CD4-positive, alpha-beta memory T cell (primary cell): ENCODE data around the gene FBXO31. TPM values are rescaled to one million over a fixed set of nuclear protein-coding genes. Genes with fewer than 3 reads are reported as not detected.

ENCODE experiments used
- CTCF ChIA-PET: fragments of 350-600 bp; sonication (Branson Sonifier 250); formaldehyde crosslinking; loops from one replicate; lab custom pipeline; 2021; ENCODE audit warnings: inconsistent platforms; ENCODE audit not compliant: partially characterized antibody; lab: Charles Lee
- POLR2A ChIA-PET: fragments of 350-600 bp; sonication (Branson Sonifier 250); formaldehyde crosslinking; loops from one replicate; lab custom pipeline; 2021; ENCODE audit not compliant: partially characterized antibody; lab: Charles Lee
- DNase-seq, 5 donors: peaks; one replicate each; pipeline versions ENCODE4 v3.0.0 to v3.0.0-alpha.2; 2020 to 2022; ENCODE audit warnings: mixed read lengths in 1 of 5
- H3K27ac ChIP-seq: one replicate; pipeline ENCODE4 v1.7.0; 2013; ENCODE audit warnings: low read depth, low read length
- H3K27me3 ChIP-seq: 2 replicates; pipeline ENCODE4 v1.7.0; 2013; ENCODE audit warnings: mild to moderate bottlenecking, low read length, moderate library complexity; ENCODE audit not compliant: insufficient read depth
- H3K36me3 ChIP-seq: 2 replicates; pipeline ENCODE4 v1.7.0; 2013; ENCODE audit warnings: mild to moderate bottlenecking, low read length, moderate library complexity; ENCODE audit not compliant: insufficient read depth
- H3K4me1 ChIP-seq: 2 replicates; pipeline ENCODE4 v1.7.0; 2013; ENCODE audit warnings: mild to moderate bottlenecking, low read length, moderate library complexity; ENCODE audit not compliant: insufficient read depth
- H3K4me3 ChIP-seq, 2 donors: one replicate each; pipeline ENCODE4 v1.7.0; 2013; ENCODE audit warnings: low read length in 2 of 2, mild to moderate bottlenecking in 1 of 2
- H3K9me3 ChIP-seq, 2 donors: one replicate each; pipeline ENCODE4 v1.7.0; 2013; ENCODE audit warnings: low read length in 2 of 2, control low read depth in 1 of 2; ENCODE audit not compliant: control insufficient read depth in 1 of 2
- H3K27ac Mint-ChIP-seq, 7 donors: one replicate each; pipeline ENCODE4 v1.8.0; 2020 to 2021; ENCODE audit warnings: mixed read lengths in 7 of 7, mild to moderate bottlenecking in 6 of 7, inconsistent platforms in 3 of 7, moderate library complexity in 3 of 7
- H3K27me3 Mint-ChIP-seq, 2 donors: one replicate each; pipeline ENCODE4 v1.8.0; 2020 to 2021; ENCODE audit warnings: mixed read lengths in 2 of 2
- H3K36me3 Mint-ChIP-seq, 2 donors: one replicate each; pipeline ENCODE4 v1.8.0; 2020 to 2021; ENCODE audit warnings: mixed read lengths in 2 of 2, inconsistent platforms in 1 of 2, mild to moderate bottlenecking in 1 of 2
- H3K4me1 Mint-ChIP-seq, 4 donors: one replicate each; pipeline ENCODE4 v1.8.0; 2020 to 2021; ENCODE audit warnings: mixed read lengths in 4 of 4, mild to moderate bottlenecking in 1 of 4
- H3K4me3 Mint-ChIP-seq, 8 donors: one replicate each; pipeline ENCODE4 v1.8.0; 2020 to 2021; ENCODE audit warnings: mixed read lengths in 8 of 8, mild to moderate bottlenecking in 7 of 8, moderate library complexity in 6 of 8, inconsistent platforms in 3 of 8
- H3K9me3 Mint-ChIP-seq, 8 donors: one replicate each; pipeline ENCODE4 v1.8.0; 2020 to 2021; ENCODE audit warnings: mixed read lengths in 8 of 8, mild to moderate bottlenecking in 5 of 8, inconsistent platforms in 3 of 8, moderate library complexity in 1 of 8
- intact Hi-C: fragments of 100-400 bp; cut with micrococcal nuclease; formaldehyde crosslinking; loops from one replicate; pipeline ENCODE4 v1.15.1; 2023
- polyA plus RNA-seq, 2 donors: library from polyadenylated mRNA; unstranded; fragments of 300-500 nt; fragmentation: Illumina TruSeq; gene quantifications; one replicate each; pipeline ENCODE4 v1.2.3, GENCODE V29; 2021
- total RNA-seq, 2 experiments: library from RNA; stranded (reverse); gene quantifications; one replicate each; pipeline ENCODE4 v1.2.3, GENCODE V29; 2021

Gene FBXO31
- total and polyA plus RNA-seq, 4 experiments from 2014 or later: 22.9 to 44.6 (median 34.5) TPM

DNA sequence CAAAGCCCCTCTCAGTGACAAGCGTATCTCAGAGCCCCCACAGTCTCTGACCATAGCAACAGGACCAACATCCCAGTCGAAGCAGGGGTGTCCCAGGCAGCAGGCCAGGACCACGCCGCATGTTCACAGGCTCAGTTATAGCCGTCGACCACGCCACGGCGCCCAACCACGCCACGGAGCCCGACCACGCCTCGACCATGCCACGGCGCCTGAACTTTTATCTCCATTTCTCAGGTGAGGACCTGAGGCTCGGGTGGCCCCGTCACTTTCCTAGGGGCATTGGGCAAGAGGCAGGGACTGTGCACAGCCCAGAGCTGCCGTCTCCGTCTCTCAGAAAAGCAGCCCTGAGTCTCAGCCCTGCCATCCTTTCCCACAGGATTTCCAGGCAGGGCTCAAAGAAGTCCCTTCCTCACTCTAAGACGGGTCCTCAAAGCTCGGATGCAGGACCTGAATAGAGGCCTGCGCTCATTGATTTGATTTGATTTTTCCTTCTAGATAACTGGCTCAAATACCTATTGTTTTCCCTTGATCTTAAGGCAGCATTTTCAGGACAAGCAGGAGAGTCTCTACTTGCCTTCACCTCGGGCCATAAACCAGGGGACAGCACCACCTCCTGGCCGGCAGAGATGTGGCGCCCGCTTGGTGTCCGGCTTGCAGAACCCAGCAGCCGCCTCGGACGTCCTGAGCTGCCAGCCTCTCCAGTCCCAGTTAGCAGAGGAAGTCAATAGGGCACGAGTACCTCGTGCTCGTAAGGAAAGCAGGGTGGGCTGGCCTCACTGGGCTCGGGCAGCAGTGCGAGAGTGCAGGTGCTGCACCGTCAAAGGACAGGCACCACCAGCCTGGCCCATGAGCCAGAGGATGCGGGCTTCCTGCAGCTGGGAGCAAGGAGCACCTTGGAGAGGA is 105.1 kb downstream of the FBXO31 start:
- H3K4me3 Mint-ChIP-seq: no peak overlapping the region
- Histone ChIP-seq H3K4me1 (no peaks in the 10 kb centered on the region), H3K27me3 (no peaks in the 10 kb centered on the region), H3K27ac (no peak overlapping the region), H3K4me3 (no peak overlapping the region), H3K9me3 (no peaks in the 10 kb centered on the region), H3K36me3 (no peaks in the 10 kb centered on the region)
- peaks cover 0 to 4% of the 10 kb centered on the region in 2 donors for H3K36me3 Mint-ChIP-seq
- intact Hi-C loops: loop anchor here (5.0 kb wide), 1 partner anchor 716 kb away; no protein-coding TSS in a partner anchor
- no peak overlapping the region for H3K27ac Mint-ChIP-seq
- H3K27me3 Mint-ChIP-seq: peaks cover 0 to 2% of the 10 kb centered on the region in 2 donors
- ChIA-PET POLR2A (no interaction called here), CTCF (interaction anchor here (1.0 kb wide), 1 partner anchor 13 kb away, joined by 3 read pairs; no protein-coding TSS in a partner anchor)
- H3K4me1 Mint-ChIP-seq: peaks cover 0 to 3% (median 1%) of the 10 kb centered on the region in 4 donors
- DNase-seq: peak in 3 of 5 donors; percentile 11 to 13 (median 12)
- no peaks in the 10 kb centered on the region for H3K9me3 Mint-ChIP-seq

Other genes starting within 250 kb of the FBXO31 start
- 1 to 10 TPM; 1.6 TPM for gene C16orf95, start 66.4 kb downstream of the FBXO31 start, total RNA-seq
- gene C16orf95, start 66.4 kb downstream of the FBXO31 start, polyA plus RNA-seq: 1 to 10 TPM; 1.4 to 2.4 TPM
- 10 to 100 TPM; 67.2 to 72.1 TPM for gene MAP1LC3B, start 8.6 kb upstream of the FBXO31 start, total RNA-seq
- gene MAP1LC3B, start 8.6 kb upstream of the FBXO31 start, polyA plus RNA-seq: 100 to 1,000 TPM; 133 to 172 TPM
- 10 to 100 TPM; 22.7 to 25.1 TPM for gene ZCCHC14, start 109.2 kb upstream of the FBXO31 start, total RNA-seq
- gene ZCCHC14, start 109.2 kb upstream of the FBXO31 start, polyA plus RNA-seq: 1 to 10 TPM in 1 of 2 donors, under 1 TPM in 1; 0.21 to 1.1 TPM
- gene JPH3, start 218.7 kb upstream of the FBXO31 start, total RNA-seq: under 1 TPM in 1 of 2 experiments, not detected in 1; 0.09 TPM
- gene JPH3, start 218.7 kb upstream of the FBXO31 start, polyA plus RNA-seq: not detected